ENCODE measurements around the gene DOCK10. TPM values are rescaled to one million over a fixed set of nuclear protein-coding genes. Genes with fewer than 3 reads are reported as not detected.
A peak's percentile ranks its signal among the peaks of the same experiment; 100 is the strongest.

Gene DOCK10
- polyA plus RNA-seq, 4 donors, result 9.6 to 11.6 (median 10.1) TPM

DNA sequence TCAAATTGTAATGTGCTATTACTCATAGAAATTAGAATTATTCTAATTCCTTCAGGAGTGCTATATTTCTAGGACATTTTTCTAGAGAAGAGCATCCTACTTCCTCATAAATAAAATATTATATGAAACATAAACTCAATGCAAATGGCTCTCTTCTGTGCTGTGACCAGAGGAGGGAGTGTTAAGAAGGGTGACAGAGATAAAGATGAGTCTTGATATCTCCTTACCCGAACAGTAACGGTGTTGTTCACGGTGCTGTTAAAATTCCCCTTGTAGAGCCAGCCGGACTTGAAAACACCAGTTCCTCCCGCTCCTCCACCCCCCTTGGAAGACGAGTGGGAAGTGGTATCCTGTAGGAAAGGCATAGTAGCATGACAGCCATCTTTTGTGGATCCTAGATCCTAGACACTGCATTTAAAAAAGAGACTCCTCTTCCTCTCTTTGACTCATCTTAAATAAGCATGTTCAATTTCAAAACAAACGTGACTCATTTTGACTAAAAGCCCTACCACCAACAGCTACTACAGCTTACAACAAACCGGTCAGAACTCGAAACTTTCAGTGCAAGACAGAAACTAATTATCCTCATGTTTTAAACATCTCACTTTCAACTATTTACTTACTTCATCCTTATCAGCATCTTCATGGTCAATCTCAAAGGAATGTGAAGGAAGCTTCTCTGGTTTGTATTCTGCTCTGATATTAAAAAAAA is 156.3 kb downstream of the DOCK10 start:
- DNase-seq (ENCODE audit: low read depth in 4 of 4, low spot score in 3 of 4), result no peak

DNA sequence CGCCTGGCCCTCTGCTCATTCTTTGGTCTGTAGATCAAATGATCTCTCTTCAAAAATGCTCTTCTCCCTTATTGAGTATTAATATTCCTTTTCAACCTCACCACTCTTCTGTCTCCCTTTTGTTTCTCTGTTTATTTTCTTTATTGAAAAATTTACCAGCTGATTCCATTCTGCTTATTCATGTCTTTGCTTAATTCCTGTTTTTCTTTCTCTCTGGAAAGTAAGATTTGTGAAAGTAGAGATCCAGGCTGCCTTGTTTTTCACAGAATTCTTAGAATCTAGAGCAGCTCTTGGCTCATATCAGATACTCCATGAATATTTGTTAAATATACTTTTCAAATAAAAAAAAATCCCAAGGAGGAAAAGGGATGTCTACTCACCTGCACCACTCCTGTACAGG is 157.0 kb downstream of the DOCK10 start:
- DNase-seq (ENCODE audit: low read depth in 4 of 4, low spot score in 3 of 4), result no peak

DNA sequence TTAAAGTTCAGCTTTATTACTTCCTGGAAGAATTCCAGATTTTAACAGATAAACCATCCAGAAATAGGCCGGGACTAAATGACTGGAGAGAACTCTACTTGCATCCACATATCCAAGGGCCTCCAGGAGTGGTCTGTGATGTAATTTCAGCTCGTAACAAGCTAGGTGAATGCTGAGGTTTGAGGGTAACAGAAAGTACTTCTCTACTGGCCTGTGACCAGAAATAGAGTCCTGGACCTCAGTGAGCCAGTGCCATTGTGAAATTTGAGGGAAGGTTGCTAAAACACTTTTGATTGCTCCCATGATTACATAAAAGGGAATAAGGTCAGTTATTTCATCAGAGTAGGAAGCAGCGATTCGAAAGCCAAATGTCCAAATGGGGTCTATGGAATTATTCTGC is 158.1 kb downstream of the DOCK10 start:
- no peak for DNase-seq (ENCODE audit: low read depth in 4 of 4, low spot score in 3 of 4)

DNA sequence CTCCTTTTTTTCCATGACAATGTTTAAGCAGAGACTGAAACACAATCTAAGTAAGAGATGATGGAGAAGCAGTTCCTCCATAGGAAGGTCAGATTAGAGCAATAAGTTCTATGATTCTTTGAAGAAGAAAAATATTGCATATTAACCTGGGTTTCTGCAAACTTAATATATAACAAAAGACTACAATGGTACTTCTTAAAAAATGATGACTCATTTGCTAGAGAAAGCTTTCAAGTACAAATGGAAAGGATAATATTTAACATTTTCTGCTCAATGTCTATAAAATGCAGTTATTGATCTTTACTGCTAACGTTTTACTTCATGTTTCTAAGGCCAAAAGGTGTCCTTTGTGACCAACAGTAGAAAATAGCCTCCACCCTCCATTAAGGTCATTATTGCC is 158.6 kb downstream of the DOCK10 start:
- no peak for DNase-seq (ENCODE audit: low read depth in 4 of 4, low spot score in 3 of 4)

DNA sequence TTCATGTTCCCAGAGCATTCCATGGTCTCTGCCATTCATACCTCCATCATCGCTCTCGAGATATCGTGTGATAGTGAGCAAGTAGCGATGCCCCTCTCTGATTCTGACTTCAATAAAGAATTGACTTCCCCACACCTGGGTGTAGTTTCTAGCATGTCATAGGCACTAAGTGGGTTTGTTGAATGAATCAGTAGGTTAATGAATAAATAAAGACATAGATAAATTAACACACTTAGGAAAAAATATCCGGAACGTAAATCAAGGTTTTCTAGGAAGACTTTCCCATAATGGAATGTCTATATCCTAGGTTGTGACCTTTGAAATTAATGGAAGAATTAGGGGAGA is 159.1 kb downstream of the DOCK10 start:
- no peak for DNase-seq (ENCODE audit: low read depth in 4 of 4, low spot score in 3 of 4)

DNA sequence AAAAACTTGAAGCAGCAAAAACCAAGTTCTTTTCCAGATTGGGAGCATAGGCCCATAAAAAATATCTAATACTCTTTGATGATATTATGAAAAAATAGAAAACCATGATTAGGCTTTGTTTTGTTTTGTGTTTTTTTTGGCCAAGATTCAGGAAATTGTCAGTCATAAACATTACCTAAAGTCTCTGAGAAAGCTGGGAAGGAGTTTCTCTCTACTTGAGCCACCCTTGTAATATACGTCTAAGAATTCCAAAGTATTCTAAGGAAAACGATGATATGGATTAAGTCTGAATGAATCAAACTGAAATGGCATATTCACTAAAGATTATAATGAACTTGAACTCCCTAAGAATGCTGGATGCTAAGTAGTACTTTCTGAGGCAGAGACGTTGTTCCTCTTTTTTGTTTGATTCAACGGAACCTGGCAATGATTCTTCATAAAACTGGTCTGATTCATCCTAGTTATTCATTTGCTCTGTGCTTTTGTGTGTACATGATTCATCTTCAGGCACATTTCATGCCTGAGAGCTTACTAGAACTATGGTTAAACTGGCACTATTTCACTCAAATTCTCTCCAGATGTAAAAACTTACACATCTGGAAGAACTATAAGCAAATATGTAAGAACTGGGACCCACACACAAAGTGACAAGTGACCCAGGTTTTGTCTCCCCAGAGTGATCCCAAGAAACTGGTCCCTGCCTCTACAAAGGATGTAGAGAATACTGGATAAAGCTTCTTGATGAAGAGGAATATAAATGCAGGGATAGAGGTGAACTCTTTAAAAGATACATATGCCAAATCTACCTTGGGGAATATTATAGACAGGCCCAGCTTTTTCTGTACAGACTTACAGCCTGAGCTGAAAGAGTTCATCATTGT is 159.7 kb downstream of the DOCK10 start:
- DNase-seq (ENCODE audit: low read depth in 4 of 4, low spot score in 3 of 4), result no peak

DNA sequence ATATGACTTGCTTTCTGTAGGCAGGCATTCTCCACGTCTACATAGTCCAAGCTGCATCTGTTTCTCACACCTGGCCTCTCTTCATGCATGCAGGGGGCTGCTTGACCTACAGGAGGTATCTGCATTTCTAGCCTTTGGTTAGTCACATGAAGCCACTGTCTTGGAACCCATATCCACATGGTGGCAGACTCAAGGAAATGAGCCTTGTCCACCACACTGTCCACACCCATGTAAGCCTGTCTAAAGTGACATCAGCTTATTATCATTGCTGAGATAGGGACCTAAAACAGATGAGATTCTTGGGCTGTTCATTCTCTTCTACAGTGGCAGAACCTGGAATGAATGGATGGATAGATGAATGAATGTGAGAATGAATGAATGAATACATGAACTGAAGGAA is 160.4 kb downstream of the DOCK10 start:
- no peak for DNase-seq (ENCODE audit: low read depth in 4 of 4, low spot score in 3 of 4)

DNA sequence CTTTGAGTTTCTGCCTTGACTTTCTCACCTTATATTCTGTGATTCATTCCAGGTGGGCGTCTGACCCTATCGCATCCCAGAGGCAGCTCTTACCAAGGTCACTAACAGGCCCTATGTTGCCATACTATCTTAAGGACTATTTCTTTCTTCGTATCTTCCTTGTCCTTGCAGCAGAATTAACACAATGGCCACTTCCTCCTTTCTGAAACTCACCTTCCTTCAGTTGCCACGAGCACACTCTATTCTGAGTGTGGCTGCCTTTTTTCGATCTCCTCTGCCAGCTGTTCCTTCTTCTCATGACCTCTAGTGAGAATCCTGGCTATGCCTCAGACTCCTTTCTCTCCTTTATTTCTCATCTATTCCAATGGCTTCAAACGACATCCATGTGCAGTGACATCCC is 165.7 kb downstream of the DOCK10 start:
- DNase-seq (ENCODE audit: low read depth in 4 of 4, low spot score in 3 of 4), result no peak

DNA sequence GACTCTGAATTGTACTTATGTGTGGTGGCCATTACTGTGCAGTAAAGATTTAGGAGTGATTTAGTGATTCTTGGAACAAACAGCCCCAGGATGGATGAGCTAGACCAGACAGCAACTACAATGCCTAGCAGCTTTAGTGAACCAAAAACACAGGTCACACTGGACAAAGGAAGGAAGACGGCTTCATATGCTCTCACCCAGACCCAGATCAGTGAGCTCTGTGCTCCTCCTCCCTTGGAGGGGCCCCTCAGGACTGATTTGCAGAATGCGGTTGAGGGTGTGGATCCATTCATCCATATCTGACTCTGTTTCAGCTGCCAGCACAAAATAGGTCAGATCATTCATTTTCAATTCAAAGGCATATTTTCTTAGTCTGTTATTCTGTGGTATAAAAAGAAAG is 166.4 kb downstream of the DOCK10 start:
- no peak for DNase-seq (ENCODE audit: low read depth in 4 of 4, low spot score in 3 of 4)

DNA sequence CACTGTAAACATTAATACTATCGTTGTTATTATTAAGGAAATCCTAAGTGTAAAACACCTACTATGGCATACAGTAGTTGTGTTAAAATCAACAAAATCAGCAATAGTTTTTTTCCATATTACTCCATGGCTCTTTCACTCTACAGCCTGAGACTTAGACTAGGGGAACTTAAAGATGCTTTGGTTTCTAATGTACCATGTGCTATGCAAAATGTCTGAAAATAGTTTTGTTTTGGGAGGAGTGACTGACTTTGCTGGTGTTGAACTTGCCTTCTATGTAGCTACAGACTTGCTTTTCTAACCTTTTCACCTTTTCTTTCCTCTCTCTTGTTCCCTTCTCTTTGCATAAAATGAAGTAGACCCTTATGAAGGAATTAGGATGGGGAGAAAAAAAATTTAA is 167.1 kb downstream of the DOCK10 start:
- no peak for DNase-seq (ENCODE audit: low read depth in 4 of 4, low spot score in 3 of 4)

DNA sequence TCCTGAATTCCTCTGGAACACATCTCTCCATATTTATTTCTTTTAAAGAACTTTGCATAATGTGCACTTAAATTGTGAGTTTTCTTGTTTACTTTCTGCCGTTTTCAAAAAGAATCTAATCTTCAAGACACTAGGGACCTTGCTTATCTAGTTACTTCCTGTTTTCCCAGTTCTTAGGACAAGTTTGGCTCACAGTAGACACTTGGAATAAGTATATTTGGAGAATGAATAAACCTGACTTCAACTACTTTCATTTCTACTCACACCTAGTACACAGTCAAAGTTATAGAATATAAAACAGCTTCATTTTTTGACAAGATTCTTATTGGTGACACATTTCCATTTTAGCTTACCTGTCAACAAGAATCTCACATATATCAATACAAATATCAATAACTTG is 170.5 kb downstream of the DOCK10 start:
- DNase-seq (ENCODE audit: low read depth in 4 of 4, low spot score in 3 of 4), result no peak

DNA sequence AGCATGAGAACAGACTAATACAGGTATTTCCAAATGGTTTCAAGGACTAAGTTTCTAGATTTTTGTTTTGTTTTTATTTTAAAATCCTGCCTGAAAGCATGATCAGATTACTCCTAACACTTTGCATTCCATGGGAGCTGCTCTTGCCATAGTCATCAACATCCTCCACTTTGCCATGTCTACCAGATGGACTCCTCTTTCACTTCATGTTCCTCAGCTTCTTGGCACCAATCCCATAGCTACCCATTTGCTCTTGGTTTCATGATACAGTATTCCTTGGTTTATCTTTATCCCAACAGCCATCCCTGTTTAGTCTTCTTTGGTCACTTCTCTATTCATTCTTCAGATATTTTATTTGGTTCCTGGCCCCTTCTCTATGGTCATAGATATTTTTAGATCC is 171.9 kb downstream of the DOCK10 start:
- no peak for DNase-seq (ENCODE audit: low read depth in 4 of 4, low spot score in 3 of 4)

DNA sequence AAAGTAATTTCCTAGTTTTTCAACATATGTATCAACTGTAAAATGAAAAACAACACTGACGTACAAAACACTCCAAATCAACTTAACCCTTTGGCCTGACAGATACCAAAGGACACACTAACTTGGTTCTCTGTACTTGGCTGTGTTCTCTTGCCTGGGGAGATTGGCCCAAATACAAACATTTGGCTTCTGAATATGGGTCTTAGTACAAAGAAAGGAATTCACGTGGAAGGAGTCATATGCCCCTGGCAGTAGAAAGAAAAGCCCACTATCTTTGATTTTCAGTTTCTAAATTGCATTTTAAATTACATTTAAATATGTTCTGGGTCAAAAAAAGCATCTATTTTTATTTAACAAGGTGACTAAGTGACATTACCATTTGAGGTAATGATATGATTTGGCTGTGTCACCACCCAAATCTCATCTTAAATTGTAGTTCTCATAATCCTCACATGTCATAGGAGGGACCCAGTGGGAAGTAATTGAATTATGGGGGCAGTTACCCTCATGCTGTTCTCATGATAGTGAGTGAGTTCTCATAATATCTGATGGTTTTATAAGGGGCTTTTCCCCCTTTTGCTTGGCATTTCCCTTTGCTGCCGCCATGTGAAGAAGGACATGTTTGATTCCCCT is 172.6 kb downstream of the DOCK10 start:
- DNase-seq (ENCODE audit: low read depth in 4 of 4, low spot score in 3 of 4), result no peak

DNA sequence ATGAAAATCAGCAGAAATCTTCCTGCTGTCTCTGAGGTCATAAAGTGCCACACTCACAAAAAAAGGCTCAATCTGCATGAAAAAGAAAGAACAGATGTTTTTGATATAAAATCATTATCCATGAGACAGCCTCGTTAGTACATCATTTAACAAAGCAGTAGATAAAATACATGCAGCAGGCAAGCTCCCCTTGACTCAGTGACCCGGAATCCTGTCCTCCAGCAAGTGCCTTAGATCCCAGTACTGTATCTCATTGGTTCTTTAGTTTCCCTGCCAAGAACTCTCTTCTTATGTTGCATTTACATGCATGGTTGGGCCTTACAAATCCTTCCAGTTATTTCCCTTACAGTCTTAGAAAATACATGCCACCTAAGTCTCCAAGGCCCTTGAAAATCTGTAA is 177.3 kb downstream of the DOCK10 start:
- DNase-seq (ENCODE audit: low read depth in 4 of 4, low spot score in 3 of 4), result peak in 2 of 4 donors; percentile 7 to 12

DNA sequence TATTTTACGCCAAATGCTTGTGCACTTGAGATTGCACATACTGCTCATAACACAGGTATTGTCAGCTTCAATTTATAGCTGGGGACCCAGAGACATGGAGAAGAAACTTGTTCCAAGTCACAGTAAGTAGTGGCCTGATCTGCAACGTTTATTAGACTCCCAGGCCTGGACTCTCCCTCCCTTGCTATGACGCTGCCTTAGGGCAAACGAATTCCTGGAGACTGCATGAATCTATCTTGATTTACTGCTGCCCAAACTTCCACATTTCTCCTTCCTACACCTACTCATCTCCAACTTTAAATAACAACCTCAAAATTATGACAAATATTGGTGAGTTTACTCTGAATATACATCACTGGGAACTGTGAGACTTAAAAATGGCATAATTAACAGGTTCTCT is 181.0 kb downstream of the DOCK10 start:
- DNase-seq (ENCODE audit: low read depth in 4 of 4, low spot score in 3 of 4), result no peak

DNA sequence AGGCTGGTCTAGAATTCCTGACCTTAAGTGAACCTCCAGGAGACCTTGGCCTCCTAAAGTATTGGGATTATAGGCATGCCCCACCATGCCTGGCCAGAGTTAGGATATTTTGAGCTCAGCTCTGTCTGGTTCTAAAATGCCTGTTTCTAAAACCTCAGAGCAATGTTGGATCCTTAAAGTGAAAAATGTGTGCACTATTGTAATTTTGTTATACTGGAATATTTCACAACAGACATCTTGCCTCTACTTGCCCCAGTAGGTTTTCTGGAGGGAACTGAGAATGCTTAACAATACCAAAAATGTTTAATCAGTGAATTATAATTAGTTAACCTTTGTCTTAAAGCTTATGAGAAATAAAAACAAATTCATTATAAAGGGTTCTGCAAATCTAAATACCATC is 181.5 kb downstream of the DOCK10 start:
- DNase-seq (ENCODE audit: low read depth in 4 of 4, low spot score in 3 of 4), result no peak

DNA sequence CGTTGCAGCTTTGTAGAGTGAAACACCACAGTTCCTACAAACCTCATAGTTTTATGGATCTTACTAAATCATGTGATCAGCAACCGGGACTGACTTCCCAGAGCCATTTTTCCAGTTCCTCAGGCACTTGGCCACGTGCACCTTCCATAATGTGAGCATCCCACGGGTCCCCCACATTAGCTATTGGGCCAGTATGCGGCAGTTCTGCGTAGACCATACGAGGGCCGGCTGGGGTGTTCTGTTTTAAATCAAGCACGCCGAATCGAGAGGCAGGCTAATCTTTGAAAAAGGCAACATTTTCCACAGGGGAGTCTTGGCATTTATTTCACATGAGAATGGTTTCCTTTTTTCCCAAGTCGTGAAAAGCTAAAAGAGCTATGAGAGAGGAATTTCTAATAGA is 190.5 kb downstream of the DOCK10 start:
- no peak for DNase-seq (ENCODE audit: low read depth in 4 of 4, low spot score in 3 of 4)

DNA sequence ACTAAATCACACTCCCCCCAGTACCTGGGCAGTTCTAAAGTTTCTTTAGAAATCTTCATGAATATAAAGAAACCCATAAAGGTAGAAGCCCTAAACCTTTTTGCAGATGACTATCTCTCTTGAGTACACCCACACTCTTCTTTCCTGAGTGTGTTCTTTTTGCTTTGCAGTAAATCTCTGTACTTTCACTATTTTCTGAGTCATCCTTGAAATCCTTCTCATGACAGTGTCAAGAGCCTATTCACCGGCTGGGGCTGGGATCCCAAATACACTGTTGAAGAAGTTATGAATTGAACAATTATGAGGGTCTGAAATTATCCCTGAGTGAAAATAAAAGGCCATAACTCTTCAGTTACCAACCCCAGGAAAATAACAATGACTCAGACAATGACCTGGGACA is 192.2 kb downstream of the DOCK10 start:
- no peak for DNase-seq (ENCODE audit: low read depth in 4 of 4, low spot score in 3 of 4)

DNA sequence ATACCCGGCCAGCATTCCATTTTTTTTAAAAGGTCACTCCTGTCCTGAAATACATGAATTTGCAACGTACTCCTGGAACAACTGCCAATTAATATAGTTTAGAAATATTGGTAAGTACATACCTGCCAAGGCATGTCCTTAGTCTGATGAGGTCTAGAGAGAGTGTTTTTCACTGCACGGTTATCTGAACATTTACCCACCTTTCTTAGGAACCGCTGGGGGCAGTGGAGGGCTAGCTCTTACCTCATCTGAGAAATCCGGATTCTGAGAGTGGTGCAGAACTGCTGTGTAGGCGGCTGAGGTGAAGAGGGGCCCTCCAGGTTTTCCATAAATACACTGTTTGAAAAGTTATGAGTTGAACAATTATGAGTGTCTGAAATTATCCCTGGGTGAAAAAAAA is 193.0 kb downstream of the DOCK10 start:
- DNase-seq (ENCODE audit: low read depth in 4 of 4, low spot score in 3 of 4), result no peak

DNA sequence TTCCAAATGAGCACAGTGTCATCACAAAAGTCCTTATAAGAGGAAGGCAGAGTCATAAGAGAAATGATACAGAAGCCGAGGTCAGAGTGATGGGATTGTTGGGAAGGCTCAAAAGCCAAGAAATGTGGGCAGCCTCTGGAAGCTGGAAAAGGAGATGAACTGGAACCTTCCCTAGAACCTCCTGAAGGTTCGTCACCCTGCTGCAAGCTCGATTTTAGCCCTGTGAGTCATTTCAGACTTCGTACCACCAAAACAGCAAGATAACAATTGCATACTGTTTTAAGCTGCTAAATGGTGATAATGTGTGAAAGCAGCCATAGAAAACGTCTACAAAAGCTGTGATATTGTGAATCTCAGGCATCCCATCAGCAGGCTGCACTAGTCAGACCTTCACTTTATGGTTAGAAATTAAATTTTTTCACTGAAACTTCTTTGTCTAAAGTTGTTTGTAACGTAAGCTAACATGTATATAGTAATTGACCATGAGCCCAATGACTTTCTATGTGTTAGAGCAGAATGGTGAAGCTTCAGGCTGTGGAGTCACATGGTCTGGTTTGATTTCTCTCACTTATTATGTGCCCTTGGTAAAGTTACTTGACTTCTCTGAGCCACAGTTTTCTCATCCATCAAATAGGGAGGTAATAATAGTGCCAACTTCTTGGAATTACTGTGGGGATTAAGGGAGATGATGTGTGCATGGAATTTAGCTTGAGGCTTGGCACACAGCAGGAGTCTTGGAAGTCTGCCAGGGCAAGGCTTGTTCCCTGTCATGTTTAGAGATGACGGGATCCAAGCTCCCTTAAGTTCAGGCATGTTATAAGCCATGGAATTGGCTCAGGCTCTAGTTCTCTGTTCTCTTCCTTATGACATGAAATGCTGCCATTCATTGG is 194.1 kb downstream of the DOCK10 start:
- no peak for DNase-seq (ENCODE audit: low read depth in 4 of 4, low spot score in 3 of 4)

DNA sequence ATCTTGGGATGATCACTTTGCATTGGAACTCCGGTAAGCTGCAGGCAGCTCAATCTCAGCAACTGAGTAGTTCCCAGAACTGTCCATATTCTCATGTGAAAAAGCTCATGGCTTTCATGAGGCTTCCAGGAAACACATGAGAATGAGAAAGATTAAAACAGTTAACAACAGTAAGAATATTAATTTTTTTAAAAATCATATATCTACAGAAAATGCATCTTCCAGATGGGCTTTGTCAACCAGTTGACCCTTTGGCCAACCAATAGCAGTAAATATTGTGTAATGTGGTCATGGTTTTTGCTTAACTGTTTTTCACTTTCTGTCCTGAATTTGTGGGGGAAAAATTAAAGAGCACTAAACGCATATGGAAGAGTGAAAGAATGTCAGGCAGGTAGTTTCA is 194.9 kb downstream of the DOCK10 start:
- no peak for DNase-seq (ENCODE audit: low read depth in 4 of 4, low spot score in 3 of 4)

Data from left renal pelvis (tissue), 4 donors.